Panc1 (cell line): ENCODE results near the gene MYO3B. TPM values are rescaled to one million over a fixed set of nuclear protein-coding genes. Genes with fewer than 3 reads are reported as not detected.

Source experiments
- ATAC-seq: fragments of 200-7000 bp; cut with Tn5 transposase; 2 replicates; pipeline ENCODE4 v1.9.1; 2020; ENCODE audit warnings: mild to moderate bottlenecking, moderate library complexity
- BruUV-seq: library from RNA; stranded (reverse); fragments of 400-500 nt; replicated peaks from 2 replicates; lab custom pipeline; 2021; lab: Mats Ljungman, UMichigan
- CTCF ChIA-PET: fragments of 300-600 bp; sonication (Branson Sonifier 250); formaldehyde crosslinking; loops from one replicate; lab custom pipeline; 2022; ENCODE audit warnings: antibody characterized with exemption; lab: Charles Lee
- POLR2A ChIA-PET: fragments of 300-600 bp; sonication (Branson Sonifier 250); formaldehyde crosslinking; loops from one replicate; lab custom pipeline; 2022; ENCODE audit warnings: antibody characterized with exemption; lab: Charles Lee
- DNase-seq: peaks from one replicate; pipeline ENCODE4 v3.0.0-alpha.2; 2010; ENCODE audit warnings: low read depth, low spot score
- H3K27ac ChIP-seq: 2 replicates; pipeline ENCODE4 v1.5.1; 2011; ENCODE audit warnings: mild to moderate bottlenecking, low read length, inconsistent platforms
- H3K27me3 ChIP-seq: fragments of 200-500 bp; sonication (Bioruptor generic); 2 replicates; pipeline ENCODE4 v1.6.0; 2014; ENCODE audit warnings: low read length, inconsistent platforms; ENCODE audit not compliant: control insufficient read depth, insufficient read depth
- H3K36me3 ChIP-seq: fragments of 200-500 bp; sonication (Bioruptor generic); 2 replicates; pipeline ENCODE4 v1.5.1; 2014; ENCODE audit warnings: inconsistent platforms, mild to moderate bottlenecking, low read length, moderate library complexity; ENCODE audit not compliant: control insufficient read depth, insufficient read depth
- H3K4me1 ChIP-seq: 2 replicates; pipeline ENCODE4 v1.5.1; 2011; ENCODE audit warnings: inconsistent platforms, mild to moderate bottlenecking, low read length, moderate library complexity; ENCODE audit not compliant: control insufficient read depth, insufficient read depth
- H3K4me3 ChIP-seq, 2 experiments: 2 replicates each; pipeline ENCODE4 v1.5.1; 2011 to 2012; ENCODE audit warnings: low read depth in 2 of 2, low read length in 2 of 2, mild to moderate bottlenecking in 2 of 2, inconsistent platforms in 1 of 2, moderate library complexity in 1 of 2
- H3K9me3 ChIP-seq: fragments of 200-500 bp; sonication (Bioruptor generic); 2 replicates; pipeline ENCODE4 v1.5.1; 2014; ENCODE audit warnings: low read depth, mild to moderate bottlenecking, inconsistent platforms, low read length, moderate library complexity; ENCODE audit not compliant: control insufficient read depth, insufficient read depth
- POLR2AphosphoS5 ChIP-seq: IDR thresholded peaks from 2 replicates; pipeline ENCODE4 v1.6.1; 2012; ENCODE audit warnings: mild to moderate bottlenecking, low read depth, low read length, moderate library complexity
- SIN3A ChIP-seq: IDR thresholded peaks from 2 replicates; pipeline ENCODE4 v1.6.1; 2012; ENCODE audit warnings: low read depth, mild to moderate bottlenecking, low read length, moderate library complexity, borderline replicate concordance; ENCODE audit not compliant: insufficient read depth
- TCF7L2 ChIP-seq: IDR thresholded peaks from 2 replicates; pipeline ENCODE4 v1.6.1; 2011; ENCODE audit warnings: mild to moderate bottlenecking, low read depth, low read length, inconsistent platforms
- in situ Hi-C: cut with HindIII; loops from 2 replicates; pipeline ENCODE4 v1.10.0; 2016; ENCODE audit warnings: low sequenced_read_pairs, low pct_unique_long_range_greater_than_20kb
- intact Hi-C: fragments of 100-400 bp; cut with micrococcal nuclease; formaldehyde crosslinking; loops from one replicate; pipeline ENCODE4 v1.10.0; 2022; ENCODE audit not compliant: unreplicated experiment
- total RNA-seq: library from RNA; stranded (reverse); gene quantifications from one replicate; pipeline ENCODE4 v1.2.1, GENCODE V29; 2021; ENCODE audit not compliant: unreplicated experiment
- TF ChIP-seq, protein P1 (sequence below): fragments of 450-650 bp; IDR thresholded peaks from 2 replicates; pipeline ENCODE4 v1.5.1; 2017; ENCODE audit warnings: mild to moderate bottlenecking
- TF ChIP-seq, protein P2 (sequence below), 2 experiments: IDR thresholded peaks; 2 replicates each; pipeline ENCODE4 v1.6.1; 2011 to 2012; ENCODE audit warnings: low read depth in 2 of 2, control low read depth in 1 of 2, low read length in 1 of 2, mild to moderate bottlenecking in 1 of 2, moderate library complexity in 1 of 2; ENCODE audit not compliant: insufficient read depth in 1 of 2

Gene MYO3B
- total RNA-seq, 1 experiment from 2014 or later: 0.05 TPM

GRCh38 chr2:170247333-170247732 is 69.4 kb downstream of the MYO3B start:
- no peak for ATAC-seq
- no peaks in the 10 kb centered on the region for H3K9me3 ChIP-seq
- TF ChIP-seq, protein P1, sequence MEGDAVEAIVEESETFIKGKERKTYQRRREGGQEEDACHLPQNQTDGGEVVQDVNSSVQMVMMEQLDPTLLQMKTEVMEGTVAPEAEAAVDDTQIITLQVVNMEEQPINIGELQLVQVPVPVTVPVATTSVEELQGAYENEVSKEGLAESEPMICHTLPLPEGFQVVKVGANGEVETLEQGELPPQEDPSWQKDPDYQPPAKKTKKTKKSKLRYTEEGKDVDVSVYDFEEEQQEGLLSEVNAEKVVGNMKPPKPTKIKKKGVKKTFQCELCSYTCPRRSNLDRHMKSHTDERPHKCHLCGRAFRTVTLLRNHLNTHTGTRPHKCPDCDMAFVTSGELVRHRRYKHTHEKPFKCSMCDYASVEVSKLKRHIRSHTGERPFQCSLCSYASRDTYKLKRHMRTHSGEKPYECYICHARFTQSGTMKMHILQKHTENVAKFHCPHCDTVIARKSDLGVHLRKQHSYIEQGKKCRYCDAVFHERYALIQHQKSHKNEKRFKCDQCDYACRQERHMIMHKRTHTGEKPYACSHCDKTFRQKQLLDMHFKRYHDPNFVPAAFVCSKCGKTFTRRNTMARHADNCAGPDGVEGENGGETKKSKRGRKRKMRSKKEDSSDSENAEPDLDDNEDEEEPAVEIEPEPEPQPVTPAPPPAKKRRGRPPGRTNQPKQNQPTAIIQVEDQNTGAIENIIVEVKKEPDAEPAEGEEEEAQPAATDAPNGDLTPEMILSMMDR: no peak
- TF ChIP-seq TCF7L2 (no peak), POLR2AphosphoS5 (no peak), SIN3A (no peak)
- TF ChIP-seq, protein P2, sequence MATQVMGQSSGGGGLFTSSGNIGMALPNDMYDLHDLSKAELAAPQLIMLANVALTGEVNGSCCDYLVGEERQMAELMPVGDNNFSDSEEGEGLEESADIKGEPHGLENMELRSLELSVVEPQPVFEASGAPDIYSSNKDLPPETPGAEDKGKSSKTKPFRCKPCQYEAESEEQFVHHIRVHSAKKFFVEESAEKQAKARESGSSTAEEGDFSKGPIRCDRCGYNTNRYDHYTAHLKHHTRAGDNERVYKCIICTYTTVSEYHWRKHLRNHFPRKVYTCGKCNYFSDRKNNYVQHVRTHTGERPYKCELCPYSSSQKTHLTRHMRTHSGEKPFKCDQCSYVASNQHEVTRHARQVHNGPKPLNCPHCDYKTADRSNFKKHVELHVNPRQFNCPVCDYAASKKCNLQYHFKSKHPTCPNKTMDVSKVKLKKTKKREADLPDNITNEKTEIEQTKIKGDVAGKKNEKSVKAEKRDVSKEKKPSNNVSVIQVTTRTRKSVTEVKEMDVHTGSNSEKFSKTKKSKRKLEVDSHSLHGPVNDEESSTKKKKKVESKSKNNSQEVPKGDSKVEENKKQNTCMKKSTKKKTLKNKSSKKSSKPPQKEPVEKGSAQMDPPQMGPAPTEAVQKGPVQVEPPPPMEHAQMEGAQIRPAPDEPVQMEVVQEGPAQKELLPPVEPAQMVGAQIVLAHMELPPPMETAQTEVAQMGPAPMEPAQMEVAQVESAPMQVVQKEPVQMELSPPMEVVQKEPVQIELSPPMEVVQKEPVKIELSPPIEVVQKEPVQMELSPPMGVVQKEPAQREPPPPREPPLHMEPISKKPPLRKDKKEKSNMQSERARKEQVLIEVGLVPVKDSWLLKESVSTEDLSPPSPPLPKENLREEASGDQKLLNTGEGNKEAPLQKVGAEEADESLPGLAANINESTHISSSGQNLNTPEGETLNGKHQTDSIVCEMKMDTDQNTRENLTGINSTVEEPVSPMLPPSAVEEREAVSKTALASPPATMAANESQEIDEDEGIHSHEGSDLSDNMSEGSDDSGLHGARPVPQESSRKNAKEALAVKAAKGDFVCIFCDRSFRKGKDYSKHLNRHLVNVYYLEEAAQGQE (IDR thresholded peaks at IDR 0.05; ENCODE audit: insufficient read depth in 1 of 2, low read depth in 2 of 2, low read length in 1 of 2): no peak
- BruUV-seq: no TSS peak
- no peak overlapping the region for H3K4me3 ChIP-seq
- H3K27me3 ChIP-seq: no peaks in the 10 kb centered on the region
- POLR2A ChIA-PET: no interaction called here
- CTCF ChIA-PET: no interaction called here
- H3K4me1 ChIP-seq: no peaks in the 10 kb centered on the region
- H3K27ac ChIP-seq: no peak overlapping the region
- no peak for DNase-seq
- intact Hi-C loops (no loop called here), in situ Hi-C loops (no loop called here)
- no peaks in the 10 kb centered on the region for H3K36me3 ChIP-seq

- no peaks in the 10 kb centered on the region for H3K9me3 ChIP-seq
- intact Hi-C loops (no loop called here), in situ Hi-C loops (no loop called here)
- DNase-seq (no peak), ATAC-seq (no peak)
- H3K27ac ChIP-seq: no peak overlapping the region
- no peaks in the 10 kb centered on the region for H3K4me1 ChIP-seq
- ChIA-PET POLR2A (no interaction called here), CTCF (no interaction called here)
- no peaks in the 10 kb centered on the region for H3K36me3 ChIP-seq
- BruUV-seq: no TSS peak
- no peaks in the 10 kb centered on the region for H3K27me3 ChIP-seq
- no peak for TF ChIP-seq TCF7L2
- TF ChIP-seq, protein P1: no peak
- no peak for TF ChIP-seq SIN3A
- TF ChIP-seq POLR2AphosphoS5: no peak
- TF ChIP-seq, protein P2 (IDR thresholded peaks at IDR 0.05; ENCODE audit: insufficient read depth in 1 of 2, low read depth in 2 of 2, low read length in 1 of 2): no peak
- H3K4me3 ChIP-seq: no peak overlapping the region
These were observed 70.0 kb downstream of the MYO3B start for GRCh38 chr2:170247882-170248393.
